OCI-LY7 (cell line): ENCODE measurements around the gene MEIOB. TPM values are rescaled to one million over a fixed set of nuclear protein-coding genes. Genes with fewer than 3 reads are reported as not detected.

Experiments used
- BruUV-seq: library from RNA; stranded (reverse); fragments of 400-500 nt; replicated peaks from 2 replicates; lab custom pipeline; 2021; lab: Mats Ljungman, UMichigan
- CTCF ChIA-PET: fragments of 300-600 bp; sonication (Branson Sonifier 250); formaldehyde crosslinking; loops from one replicate; lab custom pipeline; 2022; ENCODE audit warnings: antibody characterized with exemption; ENCODE audit not compliant: unreplicated experiment; lab: Charles Lee
- POLR2A ChIA-PET: fragments of 300-600 bp; sonication (Branson Sonifier 250); formaldehyde crosslinking; loops from one replicate; lab custom pipeline; 2022; ENCODE audit warnings: antibody characterized with exemption; lab: Charles Lee
- DNase-seq: peaks from one replicate; pipeline ENCODE4 v3.0.0-alpha.2; 2015; ENCODE audit warnings: low spot score
- H2AFZ ChIP-seq: fragments of 200-600 bp; sonication (generic), shearing (Covaris generic); 2 replicates; pipeline ENCODE4 v1.6.1; 2014; ENCODE audit warnings: mild to moderate bottlenecking, antibody characterized with exemption, low read length, moderate library complexity
- H3K27ac ChIP-seq: fragments of 200-600 bp; sonication (generic); 2 replicates; pipeline ENCODE4 v1.5.1; 2014; ENCODE audit warnings: mixed run types, low read depth, mild to moderate bottlenecking, moderate library complexity, low read length, inconsistent platforms; ENCODE audit not compliant: poor library complexity, severe bottlenecking
- H3K36me3 ChIP-seq: fragments of 200-600 bp; sonication (generic); 2 replicates; pipeline ENCODE4 v1.6.1; 2014; ENCODE audit warnings: mild to moderate bottlenecking, antibody characterized with exemption, low read length, moderate library complexity, mixed read lengths; ENCODE audit not compliant: insufficient read depth
- H3K4me1 ChIP-seq: fragments of 200-600 bp; sonication (generic); 2 replicates; pipeline ENCODE4 v1.5.1; 2014; ENCODE audit warnings: mild to moderate bottlenecking, low read length; ENCODE audit not compliant: insufficient read depth, poor library complexity, severe bottlenecking
- H3K4me2 ChIP-seq: fragments of 200-600 bp; sonication (generic); 2 replicates; pipeline ENCODE4 v1.6.1; 2014; ENCODE audit warnings: mild to moderate bottlenecking, low read length
- H3K4me3 ChIP-seq: fragments of 200-600 bp; sonication (generic); 2 replicates; pipeline ENCODE4 v1.5.1; 2014; ENCODE audit warnings: mild to moderate bottlenecking, low read depth, low read length; ENCODE audit not compliant: poor library complexity, severe bottlenecking
- H3K79me2 ChIP-seq: fragments of 200-600 bp; sonication (generic); 2 replicates; pipeline ENCODE4 v1.6.1; 2016; ENCODE audit warnings: low read depth, mild to moderate bottlenecking, low read length, moderate library complexity, mixed read lengths; ENCODE audit not compliant: insufficient read depth
- H3K9me2 ChIP-seq: fragments of 200-600 bp; sonication (generic); 2 replicates; pipeline ENCODE4 v1.6.1; 2016; ENCODE audit warnings: mild to moderate bottlenecking, low read length, mixed read lengths; ENCODE audit not compliant: insufficient read depth
- H3K9me3 ChIP-seq: fragments of 200-600 bp; sonication (generic); 2 replicates; pipeline ENCODE4 v1.6.1; 2014; ENCODE audit warnings: mild to moderate bottlenecking, mixed run types, low read length, mixed read lengths
- H4K20me1 ChIP-seq: fragments of 200-600 bp; sonication (generic); 2 replicates; pipeline ENCODE4 v1.6.1; 2014; ENCODE audit warnings: mild to moderate bottlenecking, antibody characterized with exemption, low read length, moderate library complexity, mixed read lengths; ENCODE audit not compliant: insufficient read depth
- CTCF ChIP-seq: fragments of 200-600 bp; sonication (generic); conservative IDR thresholded peaks from 2 replicates; pipeline ENCODE4 v1.5.1; 2014; ENCODE audit warnings: mild to moderate bottlenecking, antibody characterized with exemption, low read length, moderate library complexity, mixed read lengths
- EZH2phosphoT487 ChIP-seq: fragments of 200-600 bp; sonication (generic); IDR thresholded peaks from 2 replicates; pipeline ENCODE4 v1.6.1; 2018; ENCODE audit warnings: low read depth, borderline replicate concordance, mild to moderate bottlenecking, mixed run types, antibody characterized with exemption, low read length, moderate library complexity, mixed read lengths
- intact Hi-C: fragments of 100-400 bp; cut with micrococcal nuclease; formaldehyde crosslinking; loops from one replicate; pipeline ENCODE4 v1.10.0; 2022; ENCODE audit not compliant: unreplicated experiment
- total RNA-seq, 2 experiments: library from RNA; depleted of rRNA in 1 of 2; stranded (reverse); fragments of >200 nt in 1 of 2; shearing (Covaris generic) in 1 of 2; gene quantifications; 2 replicates each; pipeline ENCODE4 v1.2.3, GENCODE V29; 2014 to 2022

Gene MEIOB
- total RNA-seq, 2 experiments from 2014 or later, result not detected

GRCh38 chr16:1870365-1871082 lies 1.4 kb downstream of the MEIOB start:
- no peak overlapping the region for H3K27ac ChIP-seq
- no peak overlapping the region for H3K4me3 ChIP-seq
- DNase-seq, result no peak
- no peaks in the 10 kb centered on the region for H3K79me2 ChIP-seq
- TF ChIP-seq EZH2phosphoT487 (no peak), CTCF (no peak)
- no peaks in the 10 kb centered on the region for H3K4me1 ChIP-seq
- POLR2A ChIA-PET, result interaction anchor here (0.6 kb wide), 1 partner anchor 16 kb away, joined by 4 read pairs; no protein-coding TSS in a partner anchor
- no TSS peak for BruUV-seq
- no peaks in the 10 kb centered on the region for H3K9me2 ChIP-seq
- H4K20me1 ChIP-seq, result no peaks in the 10 kb centered on the region
- intact Hi-C loops, result no loop called here
- no peak overlapping the region for H2AFZ ChIP-seq
- no peaks in the 10 kb centered on the region for H3K36me3 ChIP-seq
- CTCF ChIA-PET, result no interaction called here
- H3K4me2 ChIP-seq, result no peak overlapping the region
- no peaks in the 10 kb centered on the region for H3K9me3 ChIP-seq

DNA sequence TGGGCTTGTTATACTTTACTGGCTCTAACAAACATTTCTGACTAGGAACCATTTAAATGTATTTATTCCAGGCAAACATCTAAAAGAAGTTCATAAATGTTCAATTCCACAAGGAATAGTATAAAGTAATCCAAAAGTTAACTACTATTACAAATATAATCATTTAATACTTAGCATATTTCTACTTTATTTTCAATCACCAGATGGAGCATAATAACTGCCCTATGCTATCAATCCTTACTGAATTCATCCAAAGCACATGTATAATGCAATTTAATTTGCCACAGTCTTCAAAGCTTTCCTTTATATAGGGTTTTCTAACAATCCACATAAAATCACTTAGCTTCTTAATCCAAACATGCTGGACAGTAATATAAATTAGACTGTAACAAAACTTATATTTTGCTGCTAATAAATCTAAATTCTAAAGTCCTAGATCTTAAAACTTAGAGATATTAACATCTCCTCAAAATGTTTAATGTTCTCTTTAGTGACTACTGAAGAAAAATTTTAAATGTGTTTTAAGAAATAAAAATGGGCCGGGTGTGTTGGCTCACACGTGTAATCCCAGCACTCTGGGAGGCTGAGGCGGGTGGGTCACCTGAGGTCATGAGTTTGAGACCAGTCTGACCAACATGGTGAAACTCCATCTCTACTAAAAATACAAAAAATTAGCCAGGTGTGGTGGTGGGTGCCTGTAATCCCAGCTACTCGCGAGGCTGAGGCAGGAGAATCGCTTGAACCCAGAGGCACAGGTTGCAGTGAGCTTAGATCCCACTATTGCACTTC lies 5.9 kb downstream of the MEIOB start:
- TF ChIP-seq CTCF (no peak), EZH2phosphoT487 (no peak)
- no peaks in the 10 kb centered on the region for H3K4me1 ChIP-seq
- no peaks in the 10 kb centered on the region for H3K9me3 ChIP-seq
- no peaks in the 10 kb centered on the region for H4K20me1 ChIP-seq
- no peak overlapping the region for H3K27ac ChIP-seq
- H3K79me2 ChIP-seq, result no peaks in the 10 kb centered on the region
- ChIA-PET CTCF (no interaction called here), POLR2A (interaction anchor here (1.1 kb wide), 1 partner anchor 63 kb away, joined by 3 read pairs; no protein-coding TSS in a partner anchor)
- no peaks in the 10 kb centered on the region for H3K9me2 ChIP-seq
- no TSS peak for BruUV-seq
- DNase-seq, result no peak
- no peak overlapping the region for H3K4me2 ChIP-seq
- intact Hi-C loops, result no loop called here
- H3K36me3 ChIP-seq, result no peaks in the 10 kb centered on the region
- H2AFZ ChIP-seq, result no peak overlapping the region
- no peak overlapping the region for H3K4me3 ChIP-seq
